SIG-M5 (cell line): ENCODE measurements around the gene SELENOT.
"Not testable (repeated sequence)": the region's sequence is repeated elsewhere in the genome, so short reads cannot be mapped to it uniquely, and the experiment has no call there.

Experiments
- DNase-seq: peaks from one replicate; lab custom pipeline; 2025; lab: John Stamatoyannopoulos, UW

The SELENOT gene

DNA sequence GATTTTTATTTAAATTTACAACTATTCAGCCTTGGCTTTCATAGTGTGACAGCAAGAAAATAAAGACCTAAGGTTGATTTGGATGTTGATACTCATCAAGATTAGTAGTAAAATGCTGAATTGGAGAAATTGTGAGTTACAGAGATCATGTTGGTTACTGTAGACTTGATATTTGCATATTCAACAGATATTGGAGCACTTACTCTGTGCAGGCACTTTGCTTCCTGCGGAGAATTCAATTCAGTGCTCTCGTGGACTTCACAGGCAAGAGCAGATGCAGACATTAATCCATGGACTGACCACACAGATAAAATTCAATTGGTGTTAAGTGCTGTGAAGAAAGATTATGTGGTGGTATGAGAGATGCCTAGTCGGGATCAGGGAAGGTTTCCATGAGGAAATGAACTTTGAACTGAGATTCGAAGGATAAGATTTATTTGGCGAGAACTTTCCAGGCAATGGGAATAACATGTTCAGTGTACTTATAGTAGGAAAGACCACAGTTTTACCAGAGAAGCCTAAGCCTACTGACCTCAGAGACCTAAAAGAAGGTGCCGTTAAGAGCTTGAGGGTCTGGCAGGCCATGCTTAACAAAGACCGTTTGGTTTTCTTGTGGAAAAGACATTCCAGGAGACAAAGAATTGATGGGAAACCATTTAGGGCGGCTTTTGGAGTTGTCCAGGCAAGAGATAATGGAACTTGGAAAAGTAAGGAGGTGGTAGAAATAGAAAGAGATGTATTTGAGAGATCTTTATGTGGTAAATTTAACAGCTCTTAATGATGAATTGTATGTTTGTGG is 4.3 kb downstream of the SELENOT start:
- DNase-seq: no peak

DNA sequence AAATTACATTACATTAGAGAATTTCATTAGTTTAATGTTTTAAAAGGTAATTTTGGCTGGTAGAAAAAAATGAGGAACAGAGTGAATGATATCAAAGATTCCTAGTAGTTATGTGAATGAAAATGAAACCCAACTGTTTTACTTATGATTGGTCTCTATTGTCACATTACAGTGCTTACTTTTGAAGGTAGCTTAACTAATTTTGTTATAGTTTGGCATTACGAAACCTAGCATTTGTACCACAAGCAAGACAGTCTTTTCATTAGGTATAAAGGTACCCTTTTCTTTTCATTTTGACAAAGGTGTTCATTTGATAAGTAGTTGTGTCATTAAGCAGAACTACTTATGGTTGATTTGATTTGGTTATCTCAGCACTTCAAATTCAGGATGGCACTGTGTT is 6.9 kb downstream of the SELENOT start:
- DNase-seq: no peak

DNA sequence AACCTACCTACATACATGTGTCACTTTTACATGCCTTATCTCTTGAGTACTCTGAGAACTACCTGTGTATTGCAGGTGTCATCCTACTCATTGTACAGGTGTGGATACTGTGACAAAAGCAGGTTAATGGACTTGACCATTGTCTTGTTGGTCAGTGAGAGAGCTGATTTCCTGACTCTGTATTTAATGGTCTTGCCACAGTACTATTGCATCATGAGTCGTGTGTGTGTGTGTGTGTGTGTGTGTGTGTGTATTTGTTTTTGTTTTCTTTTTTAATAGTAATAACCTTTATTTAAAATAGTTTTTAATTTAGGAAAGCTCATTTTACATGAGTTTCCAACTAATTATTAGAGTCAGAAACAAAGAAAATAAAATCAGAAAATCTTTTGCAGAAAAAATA is 7.7 kb downstream of the SELENOT start:
- no peak for DNase-seq

DNA sequence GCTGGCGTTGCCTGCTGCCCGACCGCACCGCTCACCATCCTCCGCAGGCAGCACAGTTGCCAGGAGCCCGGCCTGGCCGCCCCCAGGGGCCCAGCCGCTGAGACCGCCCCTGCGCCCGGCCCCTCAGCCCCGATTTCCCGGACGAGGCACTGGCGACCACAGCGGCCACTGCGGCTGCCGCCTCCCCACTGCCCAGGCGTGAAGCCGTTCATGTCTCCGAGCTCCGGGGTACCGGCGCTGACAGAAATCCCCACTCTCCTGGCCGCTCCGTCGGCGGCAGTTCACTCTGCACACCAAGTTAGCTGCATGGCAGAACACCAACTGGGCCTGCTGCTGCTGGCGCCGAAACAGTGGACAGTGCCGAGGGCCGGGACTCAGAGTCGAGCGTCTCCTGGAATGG is 8.5 kb downstream of the SELENOT start:
- no peak for DNase-seq

DNA sequence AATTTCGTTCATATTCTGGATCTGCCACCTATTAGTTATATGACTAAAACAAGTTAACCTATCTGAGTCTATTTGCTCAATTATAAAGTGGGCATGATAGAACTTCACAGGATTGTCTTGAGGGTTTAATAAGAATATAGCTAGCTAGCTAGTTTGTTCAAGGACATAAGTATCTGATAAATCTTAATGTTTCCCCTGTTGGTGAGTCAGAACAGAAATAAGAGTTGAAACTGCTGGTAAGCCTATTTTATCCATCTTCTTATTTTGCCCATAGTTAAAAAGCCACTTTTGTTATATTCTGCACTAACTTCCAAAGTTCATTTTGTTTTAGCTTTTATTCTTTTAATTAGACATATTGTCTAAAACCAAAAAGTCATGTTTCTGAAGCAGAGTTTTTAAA is 9.4 kb downstream of the SELENOT start:
- DNase-seq: no peak

DNA sequence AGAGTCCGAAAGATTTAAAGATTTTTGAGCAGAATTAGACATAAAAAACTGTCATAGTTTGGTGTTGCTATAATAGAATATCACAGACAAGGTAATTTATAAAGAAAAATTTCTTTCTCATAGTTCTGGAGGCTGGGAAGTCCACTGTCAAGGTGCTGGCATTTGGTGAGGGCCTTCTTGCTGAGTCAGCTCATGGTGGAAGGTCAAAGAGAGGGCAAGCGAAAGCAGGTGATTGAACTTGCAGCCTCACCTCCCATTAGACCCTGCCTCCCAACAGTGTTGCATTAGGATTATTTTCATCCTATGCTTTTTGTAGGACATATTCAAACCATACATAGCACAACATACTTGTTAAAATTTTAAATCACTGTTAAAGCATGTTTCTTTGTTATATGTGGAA is 9.9 kb downstream of the SELENOT start:
- no peak for DNase-seq

DNA sequence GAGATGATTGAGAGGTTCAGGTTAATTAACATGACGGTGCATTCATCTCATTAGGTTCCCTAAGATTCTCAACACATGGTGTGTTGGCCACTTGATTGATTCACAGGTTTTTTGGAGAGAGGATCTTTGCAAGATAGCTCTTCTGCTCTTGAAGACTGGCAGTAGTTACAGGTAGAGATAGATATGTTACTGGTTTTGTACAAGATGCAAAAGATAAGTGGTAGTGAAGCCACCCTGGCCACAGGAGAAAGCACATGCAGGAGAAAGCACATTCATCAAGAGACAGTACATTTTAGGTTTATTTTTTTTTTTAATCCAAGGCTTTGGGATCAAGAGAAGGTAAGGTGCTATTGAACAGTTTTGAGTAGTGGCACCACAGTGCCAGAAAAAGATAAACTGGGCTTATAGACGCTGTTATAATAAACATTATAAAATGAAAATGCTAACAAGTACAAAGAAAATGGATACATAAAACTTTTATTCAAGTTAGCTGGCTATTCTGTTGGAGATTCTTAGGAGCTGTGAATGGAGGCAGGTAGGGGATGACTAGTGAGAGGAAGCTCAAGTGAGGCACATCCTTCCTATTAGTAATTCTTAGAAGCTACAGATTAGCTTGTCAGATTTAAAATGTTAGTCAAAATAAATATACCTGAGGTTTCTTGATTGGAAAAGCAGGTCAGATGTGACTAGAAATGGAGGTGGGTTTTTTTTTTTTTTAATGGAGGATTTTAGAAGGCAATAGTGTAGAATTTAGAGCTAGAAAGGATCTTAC is 10.8 kb downstream of the SELENOT start:
- no peak for DNase-seq

DNA sequence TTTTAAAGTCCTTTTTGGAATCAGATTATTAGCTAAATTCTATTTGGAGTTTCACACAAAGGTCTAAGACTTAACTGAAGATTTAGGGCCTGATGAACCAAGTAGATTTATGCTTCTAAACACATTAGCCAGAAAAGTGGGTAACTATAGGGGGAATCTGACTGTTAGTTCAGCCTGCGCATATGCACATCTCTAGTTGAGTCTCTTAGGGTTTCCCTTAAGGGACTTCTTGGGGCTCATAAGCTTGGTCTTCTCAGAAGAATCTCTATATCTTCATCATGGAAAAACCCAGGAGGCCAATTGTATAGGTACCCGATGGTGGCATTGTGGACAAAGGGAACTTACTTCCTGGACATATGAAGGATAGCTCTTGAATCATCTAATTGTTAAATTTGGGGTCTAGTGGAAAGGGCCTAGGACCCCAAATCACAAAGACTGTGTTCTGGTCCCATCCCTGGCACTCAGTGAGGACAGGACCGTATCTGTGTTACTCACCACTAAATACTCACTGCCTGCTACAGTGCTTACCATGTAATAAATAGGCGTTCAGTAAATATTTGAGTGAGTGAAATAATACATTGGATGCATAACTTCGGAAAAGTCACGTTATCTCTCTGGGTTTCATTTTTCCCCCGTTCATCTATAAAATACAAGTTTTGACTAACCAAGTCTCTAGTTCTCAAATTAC is 17.0 kb downstream of the SELENOT start:
- no peak for DNase-seq

DNA sequence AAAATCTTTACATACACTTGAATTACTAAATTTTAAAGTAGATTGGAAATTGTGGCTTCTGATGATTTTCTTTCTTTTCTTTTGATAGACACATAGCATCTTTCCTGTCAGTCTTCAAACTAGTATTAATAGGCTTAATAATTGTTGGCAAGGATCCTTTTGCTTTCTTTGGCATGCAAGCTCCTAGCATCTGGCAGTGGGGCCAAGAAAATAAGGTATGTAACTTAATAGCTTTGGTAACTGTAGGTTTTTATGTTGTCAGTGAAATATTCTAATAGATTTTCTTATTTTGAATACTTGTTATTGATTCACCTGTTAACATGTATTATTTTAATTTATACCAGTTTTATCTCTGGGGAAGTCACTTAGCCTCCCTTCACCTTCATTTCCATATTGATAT is 19.8 kb downstream of the SELENOT start:
- DNase-seq: not testable (repeated sequence)

DNA sequence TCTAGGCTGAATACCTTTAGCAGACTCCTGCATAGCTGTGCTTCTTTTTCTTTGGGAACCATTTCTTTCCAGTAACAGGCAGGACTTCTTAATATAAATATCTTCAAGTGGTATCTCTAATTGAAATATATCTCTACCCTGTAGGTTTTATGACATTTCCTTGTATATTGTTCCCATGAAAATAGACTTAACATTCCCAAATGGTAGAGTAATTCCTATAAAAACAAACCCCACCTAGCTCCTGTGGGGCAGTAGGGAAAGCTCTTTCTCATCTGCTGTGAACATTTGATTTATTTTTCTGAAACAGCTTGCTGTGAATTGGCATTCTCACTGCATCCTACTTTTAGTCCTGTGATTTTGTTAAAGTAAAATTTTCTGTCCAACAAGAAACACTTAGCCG is 20.8 kb downstream of the SELENOT start:
- no peak for DNase-seq

DNA sequence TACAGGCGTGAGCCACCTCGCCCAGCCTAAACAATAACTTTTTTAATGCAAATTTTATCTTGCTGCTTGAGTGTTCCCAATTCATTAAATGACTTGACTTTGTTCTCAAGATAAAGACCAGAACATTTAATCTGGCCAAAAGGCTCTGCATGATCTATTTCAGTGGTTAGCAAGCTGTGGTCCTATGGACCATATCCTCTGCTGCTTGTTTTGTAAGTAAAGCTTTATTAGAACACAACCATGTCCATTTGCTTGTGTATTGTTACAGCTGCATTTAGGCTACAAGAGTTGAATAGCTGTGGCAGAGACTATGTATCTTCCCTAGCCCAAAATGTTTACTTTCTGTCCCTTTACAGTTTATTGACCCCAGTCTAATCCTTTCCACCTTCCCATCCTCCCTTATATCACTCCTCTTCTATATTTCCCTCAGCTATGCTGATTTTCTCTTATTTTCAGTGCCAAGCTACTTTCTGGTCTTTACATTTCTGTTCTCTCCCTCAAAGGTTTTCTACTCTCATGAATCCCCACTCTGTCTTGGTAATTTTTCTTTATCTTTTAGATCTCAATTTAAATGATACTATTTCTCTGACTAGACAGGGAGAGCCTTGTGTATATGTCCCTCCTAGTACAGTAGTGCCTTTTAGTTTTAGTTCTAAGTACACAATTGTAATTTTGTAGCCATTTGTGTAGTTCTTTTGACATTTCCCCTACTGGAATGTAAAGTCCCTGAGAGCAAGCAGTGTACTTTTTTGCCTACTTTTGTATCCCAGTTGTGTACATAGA is 23.2 kb downstream of the SELENOT start:
- no peak for DNase-seq

DNA sequence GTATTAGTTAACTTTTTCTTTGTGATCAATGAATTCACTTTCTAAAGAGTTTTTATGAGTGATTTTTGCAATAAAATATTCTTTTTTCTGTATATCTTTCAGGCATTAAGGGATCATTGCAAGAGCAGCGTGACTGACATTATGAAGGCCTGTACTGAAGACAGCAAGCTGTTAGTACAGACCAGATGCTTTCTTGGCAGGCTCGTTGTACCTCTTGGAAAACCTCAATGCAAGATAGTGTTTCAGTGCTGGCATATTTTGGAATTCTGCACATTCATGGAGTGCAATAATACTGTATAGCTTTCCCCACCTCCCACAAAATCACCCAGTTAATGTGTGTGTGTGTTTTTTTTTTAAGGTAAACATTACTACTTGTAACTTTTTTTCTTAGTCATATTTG is 24.4 kb downstream of the SELENOT start:
- no peak for DNase-seq

DNA sequence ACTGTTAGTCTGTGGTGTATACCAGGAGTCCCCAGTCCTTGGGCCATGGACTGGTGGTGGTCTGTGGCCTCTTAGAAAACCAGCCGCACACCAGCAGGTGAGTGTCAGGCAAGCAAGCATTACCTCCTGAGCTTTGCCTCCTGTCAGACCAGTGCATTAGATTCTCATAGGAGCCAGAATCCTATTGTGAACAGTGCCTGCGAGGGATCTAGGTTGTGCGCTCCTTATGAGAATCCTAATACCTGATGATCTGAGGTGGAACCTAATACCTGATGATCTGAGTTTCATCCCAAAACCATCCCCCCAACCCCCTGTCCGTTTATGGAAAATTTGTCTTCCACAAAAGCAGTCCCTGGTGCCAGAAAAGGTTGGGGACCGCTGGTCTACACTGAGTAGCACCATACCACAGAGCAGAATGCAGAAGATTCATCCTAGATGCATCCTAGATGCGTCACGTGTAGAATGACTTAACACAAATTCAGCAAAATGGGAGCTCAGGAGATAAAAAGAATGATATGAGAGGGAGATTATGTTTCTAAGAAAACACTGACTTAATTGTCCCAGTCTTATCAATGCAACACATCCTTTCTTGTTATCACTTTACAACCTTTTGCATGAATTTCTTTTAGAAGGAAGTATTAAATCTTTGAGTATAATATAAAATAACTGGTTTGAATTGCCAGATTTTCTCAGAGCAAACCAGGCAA is 28.5 kb downstream of the SELENOT start:
- no peak for DNase-seq

DNA sequence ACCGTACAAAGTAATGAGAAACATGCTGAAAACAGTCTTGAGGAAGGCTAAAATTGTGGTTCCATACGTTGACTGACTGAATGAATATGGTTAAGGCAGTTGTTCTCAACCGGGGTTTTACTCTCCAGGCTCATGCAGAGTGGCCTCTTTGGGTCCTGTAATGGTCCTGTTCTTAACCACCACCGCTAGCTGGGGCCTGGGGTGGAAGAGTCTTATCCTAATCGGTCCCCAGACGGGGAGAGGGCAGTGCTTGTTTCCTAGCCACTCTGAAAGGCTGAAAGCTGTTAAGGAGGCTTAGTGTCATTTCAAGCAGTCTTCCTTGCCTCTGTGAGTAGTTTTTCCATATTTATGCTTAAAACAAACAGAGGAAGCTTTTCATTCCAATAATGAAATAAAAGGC is 32.0 kb downstream of the SELENOT start:
- no peak for DNase-seq

DNA sequence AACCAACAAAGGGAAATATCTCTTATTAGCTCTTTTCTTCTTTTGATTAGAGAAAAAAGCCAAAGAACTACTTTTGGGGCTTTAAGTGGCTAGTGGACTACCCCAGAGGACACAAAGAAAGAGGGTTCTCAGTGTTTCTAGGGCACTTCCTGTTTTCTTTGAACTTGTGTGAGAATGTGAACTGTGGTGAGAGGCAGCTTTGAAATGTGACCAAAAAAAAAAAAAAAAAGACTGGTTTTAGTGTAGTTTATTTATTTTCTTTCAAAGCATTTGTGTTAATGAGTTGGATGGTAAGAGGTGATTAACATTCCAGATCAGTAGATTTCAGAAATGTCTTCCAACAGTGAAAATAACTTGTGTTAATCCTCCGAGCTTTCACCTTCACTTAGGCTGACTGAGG is 32.4 kb downstream of the SELENOT start:
- DNase-seq: no peak

DNA sequence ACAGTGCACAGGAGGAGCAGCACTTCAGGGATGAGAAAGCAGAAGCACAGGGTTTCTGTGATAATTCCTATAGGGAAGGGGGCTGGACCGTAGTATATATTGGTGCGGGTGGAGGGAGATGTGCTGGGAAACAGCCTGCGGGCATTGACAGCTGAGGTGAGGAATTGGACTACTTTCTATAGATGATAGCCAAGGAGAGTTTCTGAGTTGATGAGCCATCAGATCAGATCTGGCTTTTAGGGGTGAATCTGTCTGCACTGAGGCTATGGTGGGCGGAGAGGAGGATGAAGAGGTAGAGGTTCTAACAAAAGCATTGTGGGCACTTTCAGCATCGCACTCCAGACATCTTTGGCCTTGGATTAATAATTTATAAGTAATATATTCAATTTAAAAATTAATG is 33.1 kb downstream of the SELENOT start:
- no peak for DNase-seq

DNA sequence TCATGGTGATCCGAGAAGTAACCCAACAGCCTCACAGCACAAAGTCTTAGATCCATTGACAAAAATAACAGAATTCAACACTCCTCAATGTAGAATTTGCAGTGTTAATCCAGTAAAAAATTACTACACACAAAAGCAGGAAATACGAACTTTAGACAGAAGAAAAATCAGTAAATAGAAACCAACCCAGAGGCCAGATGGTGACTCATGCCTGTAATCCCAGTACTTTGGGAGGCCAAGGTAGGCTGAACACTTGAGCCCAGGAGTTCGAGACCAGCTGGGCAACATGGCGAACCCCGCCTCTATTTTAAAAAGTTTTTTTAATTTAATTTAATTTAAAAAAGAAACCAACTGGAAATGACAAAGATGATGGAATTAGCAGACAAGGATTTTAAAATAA is 36.1 kb downstream of the SELENOT start:
- DNase-seq: no peak

DNA sequence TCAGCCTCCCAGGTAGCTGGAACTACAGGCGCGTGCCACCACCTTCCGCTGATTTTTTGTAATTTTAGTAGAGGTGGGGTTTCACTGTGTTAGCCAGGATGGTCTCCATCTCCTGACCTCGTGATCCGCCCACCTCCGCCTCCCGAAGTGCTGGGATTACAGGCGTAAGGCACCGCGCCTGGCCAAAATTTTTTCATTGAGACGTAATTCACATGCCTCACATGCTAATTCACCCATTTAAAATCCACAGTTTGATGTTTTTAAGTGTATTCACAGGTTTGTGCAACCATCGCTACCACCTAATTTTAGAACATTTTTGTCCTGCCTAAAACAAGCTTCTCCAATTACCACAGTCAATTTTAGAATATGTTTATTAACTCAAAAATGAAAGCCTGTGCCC is 37.1 kb downstream of the SELENOT start:
- DNase-seq: no peak

DNA sequence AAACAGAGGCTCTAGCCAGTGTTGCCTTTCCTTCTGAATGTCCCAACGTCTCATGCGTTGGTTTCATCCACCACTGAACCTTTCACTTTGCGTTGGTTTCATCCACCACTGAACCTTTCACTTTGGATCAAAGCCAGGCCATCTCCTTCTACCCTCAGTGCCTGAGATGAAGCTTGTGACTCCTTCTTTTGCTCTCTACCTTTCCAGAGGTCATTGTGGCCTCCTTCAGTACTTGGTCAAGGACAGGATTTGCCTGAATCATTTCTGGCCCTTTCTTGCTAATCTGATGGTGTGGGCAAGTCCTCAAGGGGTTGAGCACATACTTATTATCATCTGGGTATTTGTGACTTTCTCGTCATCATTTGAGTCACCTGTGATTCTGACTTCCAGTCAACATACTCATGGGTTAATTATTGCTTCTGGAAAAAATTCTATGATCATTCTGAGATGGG is 50.0 kb downstream of the SELENOT start:
- DNase-seq: no peak

DNA sequence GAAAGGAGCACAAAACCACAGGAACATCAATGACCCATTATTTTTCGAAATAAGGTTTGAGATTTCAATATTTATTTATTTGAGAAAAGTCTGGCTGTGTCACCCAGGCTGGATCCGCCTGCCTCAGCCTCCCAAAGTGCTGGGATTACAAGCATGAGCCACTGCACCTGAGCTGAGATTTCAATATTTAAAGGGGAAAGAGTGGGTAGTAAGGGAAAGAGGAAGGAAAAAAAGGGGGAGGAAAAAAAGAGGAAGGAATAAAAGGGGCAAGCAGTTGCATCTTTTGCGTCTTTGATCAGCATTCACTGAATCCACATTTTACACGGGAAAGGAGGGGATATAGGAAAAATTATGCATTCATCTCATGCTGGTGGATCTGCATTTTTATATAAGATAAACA is 53.2 kb downstream of the SELENOT start:
- DNase-seq: no peak

DNA sequence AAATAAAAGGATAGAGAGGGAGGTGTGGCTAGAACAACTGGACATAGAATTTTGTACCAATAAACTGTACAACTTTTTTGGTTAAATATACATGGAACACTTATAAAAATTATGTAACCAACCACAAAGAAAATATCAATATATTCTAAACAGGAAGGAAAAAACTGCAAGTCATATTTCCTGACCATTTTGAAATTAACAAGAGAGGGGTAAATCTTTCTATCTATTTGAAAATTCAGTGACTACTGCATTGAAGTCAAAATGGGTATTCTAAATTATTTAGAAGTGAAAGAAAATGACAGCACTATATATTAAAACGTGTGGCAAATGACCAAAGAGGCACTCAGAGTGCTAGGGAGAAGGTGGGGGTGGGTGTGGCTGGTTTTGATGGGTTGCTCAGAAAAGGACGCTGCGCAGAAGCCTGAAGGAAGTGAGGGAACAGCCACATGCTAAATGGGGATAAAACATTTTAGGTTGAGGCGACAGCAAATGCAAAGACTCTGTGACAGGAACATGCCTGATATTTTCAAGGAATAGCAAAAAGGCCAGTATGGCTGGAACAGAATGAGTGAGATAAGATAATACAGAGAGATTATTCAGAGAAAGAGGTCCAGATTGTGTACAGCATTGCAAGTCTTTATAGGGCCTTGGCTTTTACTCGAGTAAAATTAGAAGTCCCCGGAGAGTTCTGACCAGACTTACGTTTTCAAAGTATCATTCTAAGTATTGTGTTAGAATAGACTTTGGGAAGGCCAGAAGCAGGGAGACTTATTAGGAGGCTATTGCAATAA is 59.5 kb downstream of the SELENOT start:
- no peak for DNase-seq
